NCI-H146 treated with DMSO at 0.1 percent for 48 hours (cell line): ENCODE results near the gene PODN.

ENCODE experiments used
- DNase-seq: peaks from one replicate; lab custom pipeline; 2025; ENCODE audit not compliant: unreplicated experiment; lab: John Stamatoyannopoulos, UW

PODN gene

DNA sequence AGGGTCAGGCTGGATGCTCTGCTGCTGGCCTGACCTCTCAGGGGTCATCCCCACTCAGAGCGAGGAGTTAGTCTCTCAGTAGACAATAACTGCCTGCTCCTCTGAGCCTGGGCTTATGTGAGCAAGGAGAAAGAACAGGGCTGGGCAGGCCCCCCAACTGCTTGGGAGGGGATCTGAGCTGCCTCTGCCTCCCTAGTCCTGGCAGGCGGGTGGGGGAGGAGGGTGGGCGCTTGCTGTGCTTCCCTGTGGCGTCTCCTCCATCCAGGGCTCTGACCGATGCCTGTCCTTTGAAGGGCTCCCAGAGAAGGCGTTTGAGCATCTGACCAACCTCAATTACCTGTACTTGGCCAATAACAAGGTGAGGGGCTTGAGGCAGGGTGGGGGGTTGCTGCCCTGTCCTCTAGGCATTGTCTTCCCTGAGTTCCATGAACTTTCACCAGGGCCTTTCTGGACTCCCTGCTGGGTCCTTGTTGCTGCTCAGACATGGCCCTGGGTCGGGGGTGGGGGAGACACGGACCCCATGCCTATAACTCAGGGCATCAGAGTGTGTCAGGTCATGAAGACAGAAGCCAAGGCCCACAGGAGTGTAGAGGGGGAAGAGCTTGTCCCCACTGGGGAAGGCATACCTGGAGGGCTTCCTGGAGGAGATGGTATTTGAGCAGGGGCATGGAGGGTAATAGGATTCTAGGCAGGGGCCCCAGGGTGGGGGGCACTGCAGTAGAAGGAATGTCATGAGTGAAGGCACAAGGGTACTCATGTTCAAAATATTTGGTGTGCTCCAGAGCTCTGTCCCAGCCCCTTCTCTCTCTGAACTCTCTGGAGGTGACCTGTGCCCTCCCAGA, 12.5 kb downstream of the PODN start:
- DNase-seq = no peak

- DNase-seq = no peak
Measured at GRCh38 chr1:53075206-53075605, 13.2 kb downstream of the PODN start.

DNA sequence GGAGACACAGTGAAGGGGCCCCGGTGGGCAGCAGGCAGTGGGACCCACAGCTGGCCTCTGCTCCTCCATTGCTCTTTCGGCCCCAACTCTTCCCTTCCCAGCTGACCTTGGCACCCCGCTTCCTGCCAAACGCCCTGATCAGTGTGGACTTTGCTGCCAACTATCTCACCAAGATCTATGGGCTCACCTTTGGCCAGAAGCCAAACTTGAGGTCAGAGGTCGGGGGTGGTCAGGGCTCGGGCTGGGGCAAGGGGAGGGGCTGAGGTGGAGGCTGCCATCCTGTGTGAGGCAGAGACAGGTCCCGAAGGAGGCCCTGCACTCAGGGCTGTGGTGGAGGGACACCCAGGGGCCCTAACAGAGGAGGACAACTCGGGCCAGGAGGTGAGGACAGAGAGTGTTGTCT, 13.7 kb downstream of the PODN start:
- no peak for DNase-seq

- DNase-seq = no peak
Measured at GRCh38 chr1:53076165-53076564, 14.2 kb downstream of the PODN start.

GRCh38 chr1:53076721-53077598, 14.9 kb downstream of the PODN start:
- DNase-seq = no peak

DNA sequence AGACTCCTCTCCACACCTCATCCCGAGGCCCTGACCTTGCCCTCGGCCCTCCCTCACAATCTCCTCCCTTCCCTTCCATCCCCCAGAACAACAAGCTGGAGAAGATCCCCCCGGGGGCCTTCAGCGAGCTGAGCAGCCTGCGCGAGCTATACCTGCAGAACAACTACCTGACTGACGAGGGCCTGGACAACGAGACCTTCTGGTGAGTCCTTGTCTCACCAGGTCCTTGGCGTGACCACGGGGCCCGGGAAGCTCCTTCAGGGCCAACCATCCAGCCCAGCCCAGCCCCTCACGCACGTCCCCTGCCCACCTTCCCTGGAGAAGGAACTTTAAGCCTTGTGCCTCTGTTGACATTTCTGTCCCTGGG, 15.6 kb downstream of the PODN start:
- DNase-seq = no peak

DNA sequence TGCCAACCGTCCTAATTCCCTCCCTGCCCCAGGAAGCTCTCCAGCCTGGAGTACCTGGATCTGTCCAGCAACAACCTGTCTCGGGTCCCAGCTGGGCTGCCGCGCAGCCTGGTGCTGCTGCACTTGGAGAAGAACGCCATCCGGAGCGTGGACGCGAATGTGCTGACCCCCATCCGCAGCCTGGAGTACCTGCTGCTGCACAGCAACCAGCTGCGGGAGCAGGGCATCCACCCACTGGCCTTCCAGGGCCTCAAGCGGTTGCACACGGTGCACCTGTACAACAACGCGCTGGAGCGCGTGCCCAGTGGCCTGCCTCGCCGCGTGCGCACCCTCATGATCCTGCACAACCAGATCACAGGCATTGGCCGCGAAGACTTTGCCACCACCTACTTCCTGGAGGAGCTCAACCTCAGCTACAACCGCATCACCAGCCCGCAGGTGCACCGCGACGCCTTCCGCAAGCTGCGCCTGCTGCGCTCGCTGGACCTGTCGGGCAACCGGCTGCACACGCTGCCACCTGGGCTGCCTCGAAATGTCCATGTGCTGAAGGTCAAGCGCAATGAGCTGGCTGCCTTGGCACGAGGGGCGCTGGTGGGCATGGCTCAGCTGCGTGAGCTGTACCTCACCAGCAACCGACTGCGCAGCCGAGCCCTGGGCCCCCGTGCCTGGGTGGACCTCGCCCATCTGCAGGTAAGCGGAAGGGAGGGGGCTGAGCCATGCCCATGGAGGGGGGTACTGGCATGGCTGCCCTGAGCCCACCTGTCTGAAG, 16.5 kb downstream of the PODN start:
- no peak for DNase-seq

DNA sequence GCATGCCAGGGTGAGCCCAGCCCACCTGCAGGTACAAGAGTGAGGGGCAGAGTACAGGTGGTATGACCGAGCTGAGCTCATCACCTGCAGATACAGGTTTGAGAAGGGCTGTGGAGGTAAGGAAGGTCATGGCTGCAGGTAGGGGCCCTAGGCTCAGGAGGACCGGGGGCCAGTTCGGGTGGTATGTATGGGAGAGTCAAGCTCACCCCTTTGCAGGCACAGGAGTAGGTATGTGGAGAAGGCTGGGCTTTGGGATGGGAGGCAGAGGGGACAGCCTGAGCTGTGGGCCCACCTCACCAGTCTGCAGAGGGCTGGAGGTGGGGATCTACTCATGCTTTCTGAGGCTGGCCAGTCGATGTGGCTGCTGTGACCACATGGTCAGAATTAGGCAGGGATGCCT, 17.2 kb downstream of the PODN start:
- DNase-seq = no peak

GRCh38 chr1:53080041-53080440, 18.0 kb downstream of the PODN start:
- no peak for DNase-seq

DNA sequence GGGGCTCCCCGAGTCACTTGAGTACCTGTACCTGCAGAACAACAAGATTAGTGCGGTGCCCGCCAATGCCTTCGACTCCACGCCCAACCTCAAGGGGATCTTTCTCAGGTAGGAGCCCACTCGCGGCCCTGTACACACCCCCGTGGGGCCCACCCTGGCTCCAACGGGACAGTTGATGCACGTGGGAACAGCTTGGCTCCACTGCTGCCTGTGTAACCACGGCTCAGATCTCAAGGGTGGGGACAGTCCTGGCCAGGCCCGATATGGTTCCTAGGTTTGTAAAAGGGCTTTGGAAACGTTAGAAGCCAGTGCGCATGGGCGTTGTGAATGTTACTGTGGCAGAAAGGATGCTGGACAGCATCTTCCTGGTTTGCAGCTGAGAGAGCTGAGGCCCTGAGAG, 18.8 kb downstream of the PODN start:
- no peak for DNase-seq

- no peak for DNase-seq
Measured at GRCh38 chr1:53081384-53082066, 19.5 kb downstream of the PODN start.

GRCh38 chr1:53082826-53083455, 20.9 kb downstream of the PODN start:
- no peak for DNase-seq

GRCh38 chr1:53083636-53084588, 21.9 kb downstream of the PODN start:
- no peak for DNase-seq

- DNase-seq = no peak
Measured at GRCh38 chr1:53084589-53084971, 22.6 kb downstream of the PODN start.

GRCh38 chr1:53085405-53085804, 23.4 kb downstream of the PODN start:
- no peak for DNase-seq

GRCh38 chr1:53086491-53087070, 24.6 kb downstream of the PODN start:
- DNase-seq = no peak

DNA sequence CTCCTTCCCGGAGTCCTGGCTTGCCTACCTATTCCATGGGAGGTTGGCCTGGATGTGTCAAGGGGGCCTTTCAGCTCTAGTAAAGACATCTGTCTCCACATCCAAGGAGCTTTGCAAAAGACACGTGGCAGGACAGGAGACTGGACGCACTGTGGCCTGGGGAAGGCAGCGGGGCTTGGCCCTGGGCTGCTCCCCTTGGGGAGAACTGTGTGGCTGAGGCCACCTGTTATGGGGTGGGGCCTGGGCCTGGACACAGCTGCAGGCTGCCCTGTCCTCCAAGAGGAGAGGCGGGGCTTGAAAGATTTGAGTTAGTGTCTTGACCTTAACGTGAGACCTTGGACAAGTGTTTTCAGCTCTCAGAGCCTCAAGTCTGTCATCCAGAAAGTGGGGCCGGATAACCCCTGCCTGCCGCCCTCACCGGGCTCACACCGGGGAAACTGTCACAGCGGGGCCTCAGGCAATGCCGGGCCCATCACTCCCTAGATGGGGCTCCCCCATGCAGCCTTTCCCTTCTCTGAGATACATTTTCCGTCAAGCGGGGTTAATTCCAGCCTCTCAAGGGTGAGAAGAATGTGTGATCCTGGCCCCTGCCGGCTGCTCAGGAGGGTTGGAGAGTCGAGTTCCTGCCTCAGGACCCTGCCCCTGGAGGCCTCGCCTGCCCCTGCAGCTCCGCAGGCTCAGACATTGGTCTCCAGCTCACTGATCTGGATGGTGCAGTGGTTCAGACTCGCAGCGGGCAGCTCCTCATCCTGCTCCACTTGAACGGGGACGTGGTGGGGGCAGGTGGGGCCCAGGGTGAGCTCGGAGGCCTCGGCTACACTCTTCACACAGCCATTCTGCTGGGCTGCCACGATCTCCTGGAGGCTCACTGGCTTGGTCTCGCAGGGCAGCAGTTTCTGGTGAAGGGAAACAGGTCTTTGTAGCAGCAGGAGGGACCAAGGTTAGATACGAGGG, 25.6 kb downstream of the PODN start:
- DNase-seq = no peak
